ENCODE data around the gene RAB31. TPM values are rescaled to one million over a fixed set of nuclear protein-coding genes. Genes with fewer than 3 reads are reported as not detected.
A peak's percentile ranks its signal among the peaks of the same experiment; 100 is the strongest.
"Not testable (repeated sequence)": the region's sequence is repeated elsewhere in the genome, so short reads cannot be mapped to it uniquely, and the experiment has no call there.

The RAB31 gene
- polyA plus RNA-seq, 1 of the 3 experiments (the other 2 are of a cell fraction) = 23.0 TPM

- no peak for TF ChIP-seq MXI1 (IDR thresholded peaks at IDR 0.05; ENCODE audit: low read depth, low read length)
- no peak for TF ChIP-seq SMC3 (IDR thresholded peaks at IDR 0.05; ENCODE audit: low read depth, low read length)
Observed at GRCh38 chr18:9898792-9899549, 190.9 kb downstream of the RAB31 start (continued).

- H4K20me1 ChIP-seq (ENCODE audit: insufficient read depth); H3K9me2 ChIP-seq; H3K79me2 ChIP-seq (ENCODE audit: insufficient read depth); H3K4me3 ChIP-seq (ENCODE audit: low read depth in 2 of 2, low read length in 1 of 2); H3K36me3 ChIP-seq (replicated peaks in 1 of 2; ENCODE audit: control insufficient read depth in 1 of 2, insufficient read depth in 2 of 2, low read length in 1 of 2); H3K9ac ChIP-seq; H3F3A ChIP-seq (replicated peaks; ENCODE audit: insufficient read depth); H2AFZ ChIP-seq (ENCODE audit: low read depth); H3K27me3 ChIP-seq (ENCODE audit: insufficient read depth); POLR2A ChIA-PET; H3K9me3 ChIP-seq; DNase-seq; CTCF ChIA-PET: not testable (repeated sequence)
- H3K4me2 ChIP-seq = peak overlapping the region; percentile 62
- peaks cover 0 to 13% of the 10 kb centered on the region in 2 experiments; a peak in 2 of 4 replicates for H3K4me1 ChIP-seq (ENCODE audit: control insufficient read depth in 1 of 2, insufficient read depth in 2 of 2, low read depth in 1 of 2, low read length in 1 of 2)
- WGBS (ENCODE audit: low lambda C conversion rate) = 86% methylated on average over 1 of the region's 1 CpG
- H3K27ac ChIP-seq (ENCODE audit: low read depth in 2 of 2, low read length in 1 of 2) = peak overlapping the region in 1 of 2 experiments; percentile 59; a peak in 2 of 4 replicates
Observed at GRCh38 chr18:9899550-9899930, 191.4 kb downstream of the RAB31 start.

- Histone ChIP-seq H3K4me1 (ENCODE audit: control insufficient read depth in 1 of 2, insufficient read depth in 2 of 2, low read depth in 1 of 2, low read length in 1 of 2) (peaks cover 10 to 13% of the 10 kb centered on the region in 2 experiments), H3K9me3 (no peaks in the 10 kb centered on the region), H3K36me3 (replicated peaks in 1 of 2; ENCODE audit: control insufficient read depth in 1 of 2, insufficient read depth in 2 of 2, low read length in 1 of 2) (no peaks in the 10 kb centered on the region), H3K9me2 (no peaks in the 10 kb centered on the region), H3K9ac (no peak overlapping the region), H3K27me3 (ENCODE audit: insufficient read depth) (no peaks in the 10 kb centered on the region), H3K4me3 (ENCODE audit: low read depth in 2 of 2, low read length in 1 of 2) (no peak overlapping the region), H2AFZ (ENCODE audit: low read depth) (no peak overlapping the region), H3K27ac (ENCODE audit: low read depth in 2 of 2, low read length in 1 of 2) (no peak overlapping the region), H4K20me1 (ENCODE audit: insufficient read depth) (no peaks in the 10 kb centered on the region), H3F3A (replicated peaks; ENCODE audit: insufficient read depth) (peaks cover 4% of the 10 kb centered on the region), H3K4me2 (no peak overlapping the region), H3K79me2 (ENCODE audit: insufficient read depth) (no peaks in the 10 kb centered on the region)
- DNase-seq = no peak
- TF ChIP-seq PBX3 (IDR thresholded peaks at IDR 0.05) (no peak), TAF1 (IDR thresholded peaks at IDR 0.05; ENCODE audit: borderline replicate concordance, low read depth, low read length) (no peak), SIN3A (IDR thresholded peaks at IDR 0.05; ENCODE audit: borderline replicate concordance, low read depth, low read length) (no peak), TEAD4 (IDR thresholded peaks at IDR 0.05; ENCODE audit: borderline replicate concordance, insufficient read depth) (no peak), IRF3 (IDR thresholded peaks at IDR 0.05; ENCODE audit: low read depth, low read length) (no peak), RAD21 (IDR thresholded peaks at IDR 0.05; ENCODE audit: low read length) (no peak), FOXJ3 (CRISPR knock-in tag; IDR thresholded peaks at IDR 0.05) (no peak), RFX5 (IDR thresholded peaks at IDR 0.05; ENCODE audit: low read length) (no peak), RCOR1 (IDR thresholded peaks at IDR 0.05; ENCODE audit: low read length) (no peak), CTCF (IDR thresholded peaks at IDR 0.05) (no peak)
- ChIA-PET POLR2A (no interaction called here), CTCF (no interaction called here)
- 92% methylated on average over 7 of the region's 7 CpGs for WGBS (ENCODE audit: low lambda C conversion rate)
Observed at GRCh38 chr18:9900699-9901098, 192.6 kb downstream of the RAB31 start.

Measured in SK-N-SH (cell line).